B cell (primary cell): ENCODE data around the gene RAD51C. TPM values are rescaled to one million over a fixed set of nuclear protein-coding genes. Genes with fewer than 3 reads are reported as not detected.

Experiments
- ATAC-seq: fragments of 200-7000 bp; cut with Tn5 transposase; one replicate; pipeline ENCODE4 v1.10.0; 2021; ENCODE audit warnings: low read depth, mild to moderate bottlenecking, moderate number of reproducible peaks, moderate library complexity
- CTCF ChIA-PET: fragments of 350-600 bp; sonication (Branson Sonifier 250); formaldehyde crosslinking; loops from one replicate; lab custom pipeline; 2021; ENCODE audit warnings: antibody characterized with exemption, inconsistent platforms; lab: Charles Lee
- POLR2A ChIA-PET: fragments of 350-600 bp; sonication (Branson Sonifier 250); formaldehyde crosslinking; loops from one replicate; lab custom pipeline; 2021; ENCODE audit warnings: antibody characterized with exemption; lab: Charles Lee
- DNase-seq: peaks from one replicate; pipeline ENCODE4 v3.0.0; 2013
- H2AFZ ChIP-seq: 2 replicates; pipeline ENCODE4 v1.6.1; 2012; ENCODE audit warnings: mild to moderate bottlenecking, low read depth, low read length; ENCODE audit not compliant: insufficient read depth, poor library complexity, severe bottlenecking
- H3K27ac ChIP-seq, 2 donors: 1 replicate in 1 of 2; 2 replicates in 1 of 2; pipeline ENCODE4 v1.5.1; 2012 to 2013; ENCODE audit warnings: low read length in 2 of 2, mild to moderate bottlenecking in 2 of 2, moderate library complexity in 1 of 2
- H3K27me3 ChIP-seq, 4 experiments: fragments of 200-600 bp in 1 of 4; sonication (generic) in 1 of 4; replicated peaks in 1 of 4; 1 replicate in 2 of 4; 2 replicates in 2 of 4; pipeline versions ENCODE4 v1.6.1 to v1.7.0; 2013 to 2016; ENCODE audit warnings: low read length in 3 of 4, mild to moderate bottlenecking in 2 of 4, mixed read lengths in 1 of 4, moderate library complexity in 1 of 4; ENCODE audit not compliant: insufficient read depth in 4 of 4, control insufficient read depth in 3 of 4; ENCODE audit errors: control extremely low read depth in 1 of 4
- H3K36me3 ChIP-seq, 2 experiments: replicated peaks in 1 of 2; 1 replicate in 1 of 2; 2 replicates in 1 of 2; pipeline versions ENCODE4 v1.6.1 to v1.7.1; 2013; ENCODE audit warnings: low read length in 1 of 2; ENCODE audit not compliant: insufficient read depth in 2 of 2, control insufficient read depth in 1 of 2; ENCODE audit errors: control extremely low read depth in 1 of 2, extremely low read depth in 1 of 2
- H3K4me1 ChIP-seq, 2 donors: fragments of 200-600 bp in 1 of 2; sonication (generic) in 1 of 2; 1 replicate in 1 of 2; 2 replicates in 1 of 2; pipeline versions ENCODE4 v1.5.1 to v1.6.1; 2013 to 2017; ENCODE audit warnings: low read length in 2 of 2; ENCODE audit not compliant: control insufficient read depth in 2 of 2, insufficient read depth in 2 of 2
- H3K4me2 ChIP-seq: replicated peaks from 2 replicates; pipeline ENCODE3; 2012; ENCODE audit warnings: mild to moderate bottlenecking, low read depth, low read length; ENCODE audit not compliant: poor library complexity, severe bottlenecking
- H3K4me3 ChIP-seq, 5 experiments: fragments of 200-600 bp in 1 of 5; sonication (generic) in 1 of 5; 1 replicate in 3 of 5; 2 replicates in 2 of 5; pipeline versions ENCODE4 v1.5.1 to v1.7.0; 2011 to 2016; ENCODE audit warnings: low read length in 4 of 5, mild to moderate bottlenecking in 4 of 5, low read depth in 2 of 5, control low read depth in 1 of 5, moderate library complexity in 1 of 5; ENCODE audit not compliant: insufficient read depth in 1 of 5; ENCODE audit errors: control extremely low read depth in 1 of 5, extremely low read depth in 1 of 5
- H3K79me2 ChIP-seq: fragments of 200-600 bp; sonication (generic); one replicate; pipeline ENCODE4 v1.6.0; 2016; ENCODE audit warnings: low read length; ENCODE audit not compliant: control insufficient read depth, insufficient read depth
- H3K9ac ChIP-seq: fragments of 200-600 bp; sonication (generic); 2 replicates; pipeline ENCODE4 v1.6.1; 2017; ENCODE audit warnings: mild to moderate bottlenecking, low read length, moderate library complexity
- H3K9me3 ChIP-seq, 3 donors: one replicate each; pipeline versions ENCODE4 v1.6.1 to v1.7.1; 2013; ENCODE audit warnings: low read length in 2 of 3; ENCODE audit not compliant: control insufficient read depth in 2 of 3, insufficient read depth in 1 of 3; ENCODE audit errors: control extremely low read depth in 1 of 3
- H4K20me1 ChIP-seq: 2 replicates; pipeline ENCODE4 v1.6.0; 2012; ENCODE audit warnings: mild to moderate bottlenecking, low read length; ENCODE audit not compliant: insufficient read depth, control insufficient read depth, poor library complexity, severe bottlenecking
- H3K27ac Mint-ChIP-seq: one replicate; pipeline ENCODE4 v1.8.0; 2021; ENCODE audit warnings: mixed read lengths
- H3K27me3 Mint-ChIP-seq: one replicate; pipeline ENCODE4 v1.8.0; 2021; ENCODE audit warnings: mixed read lengths
- H3K4me1 Mint-ChIP-seq: one replicate; pipeline ENCODE4 v1.8.0; 2021; ENCODE audit warnings: mixed read lengths
- H3K4me3 Mint-ChIP-seq: one replicate; pipeline ENCODE4 v1.8.0; 2021; ENCODE audit warnings: mixed read lengths
- H3K9me3 Mint-ChIP-seq: one replicate; pipeline ENCODE4 v1.8.0; 2022; ENCODE audit warnings: mixed read lengths; ENCODE audit not compliant: insufficient read depth
- CTCF ChIP-seq: fragments of 200-600 bp; IDR thresholded peaks from one replicate; pipeline ENCODE4 v1.8.0; 2022; ENCODE audit warnings: antibody characterized with exemption, mild to moderate bottlenecking
- EZH2 ChIP-seq: IDR thresholded peaks from 2 replicates; pipeline ENCODE4 v1.6.1; 2012; ENCODE audit warnings: borderline replicate concordance, low read depth, mild to moderate bottlenecking, moderate library complexity, low read length; ENCODE audit not compliant: insufficient read depth, poor library complexity, severe bottlenecking
- WGBS: methylation state at CpG from one replicate; pipeline ENCODE4 v1.1.5; 2013; ENCODE audit warnings: missing lambda C conversion rate; ENCODE audit not compliant: insufficient coverage; 5-methylcytosine and 5-hydroxymethylcytosine counted together
- intact Hi-C: fragments of 100-400 bp; cut with micrococcal nuclease; formaldehyde crosslinking; loops from one replicate; pipeline ENCODE4 v1.10.0; 2022
- polyA plus RNA-seq: library from polyadenylated mRNA; depleted of rRNA; stranded (reverse); fragments of >200 nt; gene quantifications from 2 replicates; pipeline ENCODE4 v1.2.3, GENCODE V29; 2012
- total RNA-seq, 2 donors: library from RNA; stranded (reverse); fragments of 120-200 nt in 1 of 2; gene quantifications; 1 replicate in 1 of 2; 2 replicates in 1 of 2; pipeline versions ENCODE4 v1.2.3 to v1.2.4, GENCODE V29; 2013 to 2022

RAD51C gene
- total and polyA plus RNA-seq, 2 donors (not counting 1 experiment from before 2014, with no cell fraction given): 14.2 to 33.2 TPM

DNA sequence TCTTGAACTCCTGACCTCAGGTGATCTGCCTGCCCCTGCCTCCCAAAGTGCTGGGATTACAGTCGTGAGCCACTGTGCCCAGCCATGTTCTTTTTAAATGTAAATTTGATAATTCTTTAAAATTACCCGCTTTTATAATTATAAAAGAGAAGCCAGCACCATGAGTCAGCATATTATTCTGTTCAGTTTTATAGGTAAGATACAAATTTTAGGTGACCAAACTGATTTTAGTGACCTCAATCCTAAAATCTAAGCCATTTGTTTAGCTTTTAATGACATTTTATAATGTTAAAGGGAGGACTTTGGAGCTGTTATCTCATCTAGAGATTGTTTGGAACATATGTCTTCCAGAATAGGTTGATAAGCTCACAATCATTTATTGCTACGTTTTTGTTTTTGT is 42.4 kb downstream of the RAD51C start:
- Histone ChIP-seq H3K27me3 (no peaks in the 10 kb centered on the region), H3K79me2 (no peaks in the 10 kb centered on the region), H3K9me3 (no peaks in the 10 kb centered on the region), H2AFZ (no peak overlapping the region), H3K4me1 (no peaks in the 10 kb centered on the region), H3K4me2 (no peak overlapping the region), H4K20me1 (no peaks in the 10 kb centered on the region), H3K27ac (no peak overlapping the region), H3K4me3 (no peak overlapping the region), H3K36me3 (peaks cover 0 to 3% of the 10 kb centered on the region in 2 experiments), H3K9ac (no peak overlapping the region)
- ChIA-PET POLR2A (no interaction called here), CTCF (no interaction called here)
- no peak for DNase-seq
- Mint-ChIP-seq H3K4me3 (no peak overlapping the region), H3K27ac (no peak overlapping the region), H3K27me3 (no peaks in the 10 kb centered on the region), H3K4me1 (no peaks in the 10 kb centered on the region), H3K9me3 (no peaks in the 10 kb centered on the region)
- intact Hi-C loops: no loop called here
- ATAC-seq: no peak
- TF ChIP-seq EZH2 (no peak), CTCF (no peak)
- 90% methylated on average over 1 of the region's 3 CpGs for WGBS

DNA sequence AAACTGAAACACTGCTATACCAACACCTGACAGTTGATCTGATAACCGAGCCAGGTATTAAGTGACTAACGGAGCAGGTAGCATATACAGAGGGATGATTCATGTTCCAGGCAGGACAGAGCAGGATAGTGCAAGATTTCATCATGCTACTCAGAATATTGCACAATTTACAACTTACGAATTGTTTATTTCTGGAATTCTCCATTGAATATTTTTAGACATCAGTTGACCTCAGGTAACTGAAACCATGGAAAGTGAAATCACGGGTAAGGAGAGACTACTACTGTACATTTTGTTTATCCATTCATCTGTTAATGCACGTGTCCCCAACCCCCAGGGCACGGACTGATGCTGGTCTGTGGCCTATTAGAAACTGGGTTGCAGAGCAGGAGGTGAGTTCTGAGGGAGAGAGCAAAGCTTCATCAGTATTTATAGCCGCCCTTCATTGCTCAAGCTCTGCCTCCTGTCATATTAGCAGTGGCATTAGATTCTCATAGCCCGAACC is 48.8 kb downstream of the RAD51C start:
- Mint-ChIP-seq H3K9me3 (no peaks in the 10 kb centered on the region), H3K4me1 (no peaks in the 10 kb centered on the region), H3K27ac (no peak overlapping the region), H3K27me3 (no peaks in the 10 kb centered on the region), H3K4me3 (no peak overlapping the region)
- H3K27me3 ChIP-seq: no peaks in the 10 kb centered on the region
- H4K20me1 ChIP-seq: no peaks in the 10 kb centered on the region
- H3K4me3 ChIP-seq: no peak overlapping the region
- CTCF ChIA-PET: no interaction called here
- H3K9me3 ChIP-seq: no peaks in the 10 kb centered on the region
- no peaks in the 10 kb centered on the region for H3K36me3 ChIP-seq
- H3K27ac ChIP-seq: no peak overlapping the region
- ATAC-seq: no peak
- POLR2A ChIA-PET: no interaction called here
- H3K4me2 ChIP-seq: no peak overlapping the region
- no peak for DNase-seq
- 100% methylated on average over 2 of the region's 8 CpGs for WGBS
- no peak overlapping the region for H2AFZ ChIP-seq
- no peaks in the 10 kb centered on the region for H3K4me1 ChIP-seq
- no peaks in the 10 kb centered on the region for H3K79me2 ChIP-seq
- intact Hi-C loops: no loop called here
- TF ChIP-seq EZH2 (no peak), CTCF (no peak)
- H3K9ac ChIP-seq: no peak overlapping the region
